GM23338 (cell line): ENCODE data around the gene ART4. TPM values are rescaled to one million over a fixed set of nuclear protein-coding genes. Genes with fewer than 3 reads are reported as not detected.

Experiments
- ATAC-seq: fragments of 200-7000 bp; cut with Tn5 transposase; 3 replicates; pipeline ENCODE4 v1.9.1; 2020
- DNase-seq: peaks from one replicate; pipeline ENCODE4 v3.0.0-alpha.2; 2015; ENCODE audit warnings: low spot score
- H2AFZ ChIP-seq: fragments of 200-600 bp; sonication (generic); 2 replicates; pipeline ENCODE4 v1.8.0; 2016; ENCODE audit warnings: antibody characterized with exemption, mild to moderate bottlenecking, moderate library complexity
- H3F3A ChIP-seq: fragments of 200-600 bp; sonication (generic); replicated peaks from 2 replicates; pipeline ENCODE4 v1.8.0; 2017; ENCODE audit warnings: antibody characterized with exemption, mixed run types, low read depth
- H3K27ac ChIP-seq: fragments of 200-600 bp; sonication (generic); 2 replicates; pipeline ENCODE4 v1.6.1; 2016; ENCODE audit warnings: low read depth
- H3K27me3 ChIP-seq: fragments of 200-600 bp; sonication (generic); 2 replicates; pipeline ENCODE4 v1.8.0; 2016; ENCODE audit warnings: mild to moderate bottlenecking, mixed run types, moderate library complexity; ENCODE audit not compliant: insufficient read depth
- H3K36me3 ChIP-seq: fragments of 200-600 bp; sonication (generic); 2 replicates; pipeline ENCODE4 v1.8.0; 2016; ENCODE audit warnings: mild to moderate bottlenecking; ENCODE audit not compliant: insufficient read depth
- H3K4me1 ChIP-seq: fragments of 200-600 bp; sonication (generic); 2 replicates; pipeline ENCODE4 v1.8.0; 2016; ENCODE audit warnings: mild to moderate bottlenecking, moderate library complexity; ENCODE audit not compliant: insufficient read depth
- H3K4me2 ChIP-seq: fragments of 200-600 bp; sonication (generic); 2 replicates; pipeline ENCODE4 v1.7.1; 2017; ENCODE audit warnings: mixed run types
- H3K4me3 ChIP-seq: fragments of 200-600 bp; sonication (generic); 2 replicates; pipeline ENCODE4 v1.6.1; 2016; ENCODE audit warnings: mixed run types
- H3K79me2 ChIP-seq: fragments of 200-600 bp; sonication (generic); replicated peaks from 2 replicates; pipeline ENCODE4 v1.8.0; 2017; ENCODE audit warnings: mild to moderate bottlenecking; ENCODE audit not compliant: insufficient read depth
- H3K9me2 ChIP-seq: fragments of 200-600 bp; sonication (generic); 2 replicates; pipeline ENCODE4 v1.8.0; 2017; ENCODE audit not compliant: insufficient read depth
- H4K20me1 ChIP-seq: fragments of 200-600 bp; sonication (generic); replicated peaks from 2 replicates; pipeline ENCODE4 v1.8.0; 2017; ENCODE audit warnings: mild to moderate bottlenecking; ENCODE audit not compliant: insufficient read depth
- H3K27ac Mint-ChIP-seq: 2 replicates; pipeline ENCODE4 v1.8.0; 2020; ENCODE audit warnings: inconsistent platforms, mild to moderate bottlenecking, moderate library complexity, mixed read lengths
- H3K27me3 Mint-ChIP-seq: 3 replicates; pipeline ENCODE4 v1.8.0; 2022; ENCODE audit warnings: low read depth, mild to moderate bottlenecking, moderate library complexity, mixed read lengths, inconsistent platforms; ENCODE audit not compliant: insufficient read depth, poor library complexity
- H3K36me3 Mint-ChIP-seq: 3 replicates; pipeline ENCODE4 v1.8.0; 2021; ENCODE audit warnings: low read depth, mild to moderate bottlenecking, inconsistent platforms, moderate library complexity, mixed read lengths
- H3K4me1 Mint-ChIP-seq: 3 replicates; pipeline ENCODE4 v1.8.0; 2020; ENCODE audit warnings: mild to moderate bottlenecking, inconsistent platforms, mixed read lengths
- H3K4me3 Mint-ChIP-seq: 3 replicates; pipeline ENCODE4 v1.8.0; 2021; ENCODE audit warnings: moderate library complexity, mild to moderate bottlenecking, inconsistent platforms, mixed read lengths
- H3K9me3 Mint-ChIP-seq: 3 replicates; pipeline ENCODE4 v1.8.0; 2020; ENCODE audit warnings: moderate library complexity, mild to moderate bottlenecking, inconsistent platforms, mixed read lengths
- EZH2 ChIP-seq: fragments of 200-600 bp; sonication (generic); IDR thresholded peaks from one replicate; pipeline ENCODE4 v1.8.0; 2017; ENCODE audit warnings: antibody characterized with exemption, mild to moderate bottlenecking, low read depth; ENCODE audit not compliant: unreplicated experiment
- EZH2phosphoT487 ChIP-seq: fragments of 200-600 bp; sonication (generic); IDR thresholded peaks from one replicate; pipeline ENCODE4 v1.8.1; 2018; ENCODE audit warnings: antibody characterized with exemption; ENCODE audit not compliant: unreplicated experiment
- JUNB ChIP-seq: IDR thresholded peaks from one replicate; pipeline ENCODE4 v1.6.1; 2016; ENCODE audit warnings: antibody characterized with exemption; ENCODE audit not compliant: unreplicated experiment
- NANOG ChIP-seq: IDR thresholded peaks from 2 replicates; pipeline ENCODE4 v1.6.1; 2016; ENCODE audit warnings: antibody characterized with exemption, borderline replicate concordance
- POLR2AphosphoS5 ChIP-seq: IDR thresholded peaks from 2 replicates; pipeline ENCODE4 v1.6.1; 2016; ENCODE audit warnings: antibody characterized with exemption, low read depth
- STAT1 ChIP-seq: IDR thresholded peaks from one replicate; pipeline ENCODE4 v1.6.1; 2016; ENCODE audit warnings: antibody characterized with exemption; ENCODE audit not compliant: unreplicated experiment
- ZNF114 ChIP-seq: fragments of 250-450 bp; sonication (Bioruptor Pico); IDR thresholded peaks from 2 replicates; pipeline ENCODE4 v1.5.0; 2020; ENCODE audit warnings: mild to moderate bottlenecking, moderate library complexity
- ZNF331 ChIP-seq: fragments of 250-450 bp; sonication (Bioruptor Pico); IDR thresholded peaks from 2 replicates; pipeline ENCODE4 v1.5.0; 2020; ENCODE audit warnings: low read depth, mild to moderate bottlenecking, moderate library complexity
- polyA plus RNA-seq: library from polyadenylated mRNA; unstranded; fragments of >200 nt; fragmentation: Nextera tagmentation; extraction: Ambion mirVana; gene quantifications from 2 replicates; pipeline ENCODE4 v1.2.1, GENCODE V29; 2016
- total RNA-seq: library from RNA; depleted of rRNA; stranded (reverse); fragments of >200 nt; shearing (Covaris generic); gene quantifications from 2 replicates; pipeline ENCODE4 v1.2.3, GENCODE V29; 2014
- TF ChIP-seq, protein P1 (sequence below), 2 experiments: fragments of 200-600 bp in 1 of 2; sonication (generic) in 1 of 2; conservative IDR thresholded peaks; 2 replicates each; pipeline versions ENCODE4 v1.5.1 to v1.6.1; 2016 to 2017; ENCODE audit warnings: antibody characterized with exemption in 2 of 2, low read depth in 2 of 2, mild to moderate bottlenecking in 2 of 2, moderate library complexity in 1 of 2
- TF ChIP-seq, protein P2 (sequence below): IDR thresholded peaks from 2 replicates; pipeline ENCODE4 v1.6.1; 2016; ENCODE audit warnings: antibody characterized with exemption
- TF ChIP-seq, protein P3 (sequence below): fragments of 250-450 bp; sonication (Bioruptor Pico); IDR thresholded peaks from 2 replicates; pipeline ENCODE4 v1.5.0; 2020; ENCODE audit warnings: mild to moderate bottlenecking, moderate library complexity

The ART4 gene
- total and polyA plus RNA-seq, 2 experiments from 2014 or later = 0.08 TPM; not detected in 1

DNA sequence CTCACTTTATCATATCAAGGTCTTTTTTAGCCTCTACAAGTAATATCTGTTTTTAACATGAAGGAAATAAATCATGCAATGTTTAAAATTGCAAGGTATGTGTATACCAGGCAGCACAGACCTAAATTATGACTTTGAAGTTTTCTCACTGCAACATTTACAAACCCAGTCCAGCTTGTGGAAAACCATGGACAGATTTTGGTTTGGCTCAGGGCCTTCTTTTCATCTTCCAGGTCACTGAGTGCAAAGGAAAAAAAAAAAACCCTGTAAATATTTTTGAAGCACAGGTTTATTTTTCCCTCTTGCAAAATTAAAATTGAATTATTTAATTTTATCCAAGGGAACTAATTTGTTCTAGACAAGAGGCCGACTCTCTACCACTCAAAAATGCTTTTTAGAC is 28.6 kb upstream of the ART4 start:
- Mint-ChIP-seq H3K4me3 (no peak overlapping the region), H3K27me3 (peaks cover 2% of the 10 kb centered on the region), H3K9me3 (peaks cover 24% of the 10 kb centered on the region), H3K4me1 (no peaks in the 10 kb centered on the region), H3K36me3 (peaks cover 15% of the 10 kb centered on the region), H3K27ac (no peak overlapping the region)
- TF ChIP-seq EZH2 = no peak
- no peak for TF ChIP-seq STAT1
- TF ChIP-seq, protein P1, sequence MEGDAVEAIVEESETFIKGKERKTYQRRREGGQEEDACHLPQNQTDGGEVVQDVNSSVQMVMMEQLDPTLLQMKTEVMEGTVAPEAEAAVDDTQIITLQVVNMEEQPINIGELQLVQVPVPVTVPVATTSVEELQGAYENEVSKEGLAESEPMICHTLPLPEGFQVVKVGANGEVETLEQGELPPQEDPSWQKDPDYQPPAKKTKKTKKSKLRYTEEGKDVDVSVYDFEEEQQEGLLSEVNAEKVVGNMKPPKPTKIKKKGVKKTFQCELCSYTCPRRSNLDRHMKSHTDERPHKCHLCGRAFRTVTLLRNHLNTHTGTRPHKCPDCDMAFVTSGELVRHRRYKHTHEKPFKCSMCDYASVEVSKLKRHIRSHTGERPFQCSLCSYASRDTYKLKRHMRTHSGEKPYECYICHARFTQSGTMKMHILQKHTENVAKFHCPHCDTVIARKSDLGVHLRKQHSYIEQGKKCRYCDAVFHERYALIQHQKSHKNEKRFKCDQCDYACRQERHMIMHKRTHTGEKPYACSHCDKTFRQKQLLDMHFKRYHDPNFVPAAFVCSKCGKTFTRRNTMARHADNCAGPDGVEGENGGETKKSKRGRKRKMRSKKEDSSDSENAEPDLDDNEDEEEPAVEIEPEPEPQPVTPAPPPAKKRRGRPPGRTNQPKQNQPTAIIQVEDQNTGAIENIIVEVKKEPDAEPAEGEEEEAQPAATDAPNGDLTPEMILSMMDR (conservative IDR thresholded peaks at IDR 0.05; ENCODE audit: low read depth in 2 of 2) = no peak
- TF ChIP-seq ZNF114 (CRISPR knock-in tag) = no peak
- no peak for TF ChIP-seq POLR2AphosphoS5
- no peak overlapping the region for H3K4me2 ChIP-seq
- H3K79me2 ChIP-seq = no peaks in the 10 kb centered on the region
- H3K27me3 ChIP-seq = no peaks in the 10 kb centered on the region
- H3K9me2 ChIP-seq = no peaks in the 10 kb centered on the region
- H3K4me3 ChIP-seq = no peak overlapping the region
- H3K27ac ChIP-seq = no peak overlapping the region
- H2AFZ ChIP-seq = no peak overlapping the region
- no peak for ATAC-seq
- no peaks in the 10 kb centered on the region for H3K4me1 ChIP-seq
- H3K36me3 ChIP-seq = peaks cover 10% of the 10 kb centered on the region; the same call in 1 of the 2 replicates
- DNase-seq = no peak
- H3F3A ChIP-seq = no peaks in the 10 kb centered on the region
- H4K20me1 ChIP-seq = no peaks in the 10 kb centered on the region

DNA sequence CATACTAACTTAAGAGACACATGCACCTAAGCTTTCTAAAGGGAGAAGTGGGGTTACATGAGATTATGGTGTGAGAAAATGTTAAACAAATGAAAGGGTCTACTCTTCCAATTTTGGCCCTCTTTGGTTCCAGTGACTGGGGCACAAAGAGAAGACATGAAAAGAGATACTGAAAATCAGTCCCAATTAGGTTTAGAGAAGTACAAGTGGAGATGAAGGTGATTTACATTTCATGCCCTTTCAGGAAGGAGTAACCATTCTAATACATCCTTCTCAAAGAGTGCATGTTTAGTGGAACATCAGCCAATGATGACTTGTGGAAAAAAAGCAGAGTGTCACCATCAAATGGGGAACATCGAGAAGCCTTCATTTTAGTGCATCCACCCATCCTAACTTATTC is 27.9 kb upstream of the ART4 start:
- Mint-ChIP-seq H3K36me3 (peaks cover 15% of the 10 kb centered on the region), H3K4me1 (no peaks in the 10 kb centered on the region), H3K4me3 (no peak overlapping the region), H3K27me3 (peaks cover 2% of the 10 kb centered on the region), H3K27ac (no peak overlapping the region), H3K9me3 (peaks cover 30% of the 10 kb centered on the region)
- no peak overlapping the region for H2AFZ ChIP-seq
- H3K27ac ChIP-seq = no peak overlapping the region
- H3K4me3 ChIP-seq = no peak overlapping the region
- peaks cover 10% of the 10 kb centered on the region; the same call in 1 of the 2 replicates for H3K36me3 ChIP-seq
- no peaks in the 10 kb centered on the region for H3K4me1 ChIP-seq
- H4K20me1 ChIP-seq = no peaks in the 10 kb centered on the region
- no peaks in the 10 kb centered on the region for H3F3A ChIP-seq
- DNase-seq (no peak), ATAC-seq (no peak)
- H3K9me2 ChIP-seq = no peaks in the 10 kb centered on the region
- TF ChIP-seq NANOG (no peak), JUNB (no peak), EZH2 (no peak), ZNF331 (CRISPR knock-in tag) (no peak), EZH2phosphoT487 (no peak), POLR2AphosphoS5 (no peak), ZNF114 (CRISPR knock-in tag) (no peak)
- TF ChIP-seq, protein P2, sequence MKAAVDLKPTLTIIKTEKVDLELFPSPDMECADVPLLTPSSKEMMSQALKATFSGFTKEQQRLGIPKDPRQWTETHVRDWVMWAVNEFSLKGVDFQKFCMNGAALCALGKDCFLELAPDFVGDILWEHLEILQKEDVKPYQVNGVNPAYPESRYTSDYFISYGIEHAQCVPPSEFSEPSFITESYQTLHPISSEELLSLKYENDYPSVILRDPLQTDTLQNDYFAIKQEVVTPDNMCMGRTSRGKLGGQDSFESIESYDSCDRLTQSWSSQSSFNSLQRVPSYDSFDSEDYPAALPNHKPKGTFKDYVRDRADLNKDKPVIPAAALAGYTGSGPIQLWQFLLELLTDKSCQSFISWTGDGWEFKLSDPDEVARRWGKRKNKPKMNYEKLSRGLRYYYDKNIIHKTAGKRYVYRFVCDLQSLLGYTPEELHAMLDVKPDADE = no peak
- TF ChIP-seq, protein P1 (conservative IDR thresholded peaks at IDR 0.05; ENCODE audit: low read depth in 2 of 2) = no peak
- TF ChIP-seq, protein P3, sequence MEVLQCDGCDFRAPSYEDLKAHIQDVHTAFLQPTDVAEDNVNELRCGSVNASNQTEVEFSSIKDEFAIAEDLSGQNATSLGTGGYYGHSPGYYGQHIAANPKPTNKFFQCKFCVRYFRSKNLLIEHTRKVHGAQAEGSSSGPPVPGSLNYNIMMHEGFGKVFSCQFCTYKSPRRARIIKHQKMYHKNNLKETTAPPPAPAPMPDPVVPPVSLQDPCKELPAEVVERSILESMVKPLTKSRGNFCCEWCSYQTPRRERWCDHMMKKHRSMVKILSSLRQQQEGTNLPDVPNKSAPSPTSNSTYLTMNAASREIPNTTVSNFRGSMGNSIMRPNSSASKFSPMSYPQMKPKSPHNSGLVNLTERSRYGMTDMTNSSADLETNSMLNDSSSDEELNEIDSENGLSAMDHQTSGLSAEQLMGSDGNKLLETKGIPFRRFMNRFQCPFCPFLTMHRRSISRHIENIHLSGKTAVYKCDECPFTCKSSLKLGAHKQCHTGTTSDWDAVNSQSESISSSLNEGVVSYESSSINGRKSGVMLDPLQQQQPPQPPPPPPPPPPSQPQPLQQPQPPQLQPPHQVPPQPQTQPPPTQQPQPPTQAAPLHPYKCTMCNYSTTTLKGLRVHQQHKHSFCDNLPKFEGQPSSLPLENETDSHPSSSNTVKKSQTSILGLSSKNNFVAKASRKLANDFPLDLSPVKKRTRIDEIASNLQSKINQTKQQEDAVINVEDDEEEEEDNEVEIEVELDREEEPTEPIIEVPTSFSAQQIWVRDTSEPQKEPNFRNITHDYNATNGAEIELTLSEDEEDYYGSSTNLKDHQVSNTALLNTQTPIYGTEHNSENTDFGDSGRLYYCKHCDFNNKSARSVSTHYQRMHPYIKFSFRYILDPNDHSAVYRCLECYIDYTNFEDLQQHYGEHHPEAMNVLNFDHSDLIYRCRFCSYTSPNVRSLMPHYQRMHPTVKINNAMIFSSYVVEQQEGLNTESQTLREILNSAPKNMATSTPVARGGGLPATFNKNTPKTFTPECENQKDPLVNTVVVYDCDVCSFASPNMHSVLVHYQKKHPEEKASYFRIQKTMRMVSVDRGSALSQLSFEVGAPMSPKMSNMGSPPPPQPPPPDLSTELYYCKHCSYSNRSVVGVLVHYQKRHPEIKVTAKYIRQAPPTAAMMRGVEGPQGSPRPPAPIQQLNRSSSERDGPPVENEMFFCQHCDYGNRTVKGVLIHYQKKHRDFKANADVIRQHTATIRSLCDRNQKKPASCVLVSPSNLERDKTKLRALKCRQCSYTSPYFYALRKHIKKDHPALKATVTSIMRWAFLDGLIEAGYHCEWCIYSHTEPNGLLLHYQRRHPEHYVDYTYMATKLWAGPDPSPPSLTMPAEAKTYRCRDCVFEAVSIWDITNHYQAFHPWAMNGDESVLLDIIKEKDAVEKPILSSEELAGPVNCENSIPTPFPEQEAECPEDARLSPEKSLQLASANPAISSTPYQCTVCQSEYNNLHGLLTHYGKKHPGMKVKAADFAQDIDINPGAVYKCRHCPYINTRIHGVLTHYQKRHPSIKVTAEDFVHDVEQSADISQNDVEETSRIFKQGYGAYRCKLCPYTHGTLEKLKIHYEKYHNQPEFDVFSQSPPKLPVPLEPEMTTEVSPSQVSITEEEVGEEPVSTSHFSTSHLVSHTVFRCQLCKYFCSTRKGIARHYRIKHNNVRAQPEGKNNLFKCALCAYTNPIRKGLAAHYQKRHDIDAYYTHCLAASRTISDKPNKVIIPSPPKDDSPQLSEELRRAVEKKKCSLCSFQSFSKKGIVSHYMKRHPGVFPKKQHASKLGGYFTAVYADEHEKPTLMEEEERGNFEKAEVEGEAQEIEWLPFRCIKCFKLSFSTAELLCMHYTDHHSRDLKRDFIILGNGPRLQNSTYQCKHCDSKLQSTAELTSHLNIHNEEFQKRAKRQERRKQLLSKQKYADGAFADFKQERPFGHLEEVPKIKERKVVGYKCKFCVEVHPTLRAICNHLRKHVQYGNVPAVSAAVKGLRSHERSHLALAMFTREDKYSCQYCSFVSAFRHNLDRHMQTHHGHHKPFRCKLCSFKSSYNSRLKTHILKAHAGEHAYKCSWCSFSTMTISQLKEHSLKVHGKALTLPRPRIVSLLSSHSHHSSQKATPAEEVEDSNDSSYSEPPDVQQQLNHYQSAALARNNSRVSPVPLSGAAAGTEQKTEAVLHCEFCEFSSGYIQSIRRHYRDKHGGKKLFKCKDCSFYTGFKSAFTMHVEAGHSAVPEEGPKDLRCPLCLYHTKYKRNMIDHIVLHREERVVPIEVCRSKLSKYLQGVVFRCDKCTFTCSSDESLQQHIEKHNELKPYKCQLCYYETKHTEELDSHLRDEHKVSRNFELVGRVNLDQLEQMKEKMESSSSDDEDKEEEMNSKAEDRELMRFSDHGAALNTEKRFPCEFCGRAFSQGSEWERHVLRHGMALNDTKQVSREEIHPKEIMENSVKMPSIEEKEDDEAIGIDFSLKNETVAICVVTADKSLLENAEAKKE = no peak
- H3K4me2 ChIP-seq = no peak overlapping the region
- H3K79me2 ChIP-seq = no peaks in the 10 kb centered on the region
- no peaks in the 10 kb centered on the region for H3K27me3 ChIP-seq
